ENCODE data around the gene PRSS35. TPM values are rescaled to one million over a fixed set of nuclear protein-coding genes. Genes with fewer than 3 reads are reported as not detected.

The PRSS35 gene
- total and polyA plus RNA-seq, 2 of the 13 experiments (the other 11 are each of a cell fraction or from before 2014, with no cell fraction given), result not detected

GRCh38 chr6:83474309-83474708 is 38.0 kb upstream of the PRSS35 start (continued):
- TF ChIP-seq CENPBD1 (CRISPR knock-in tag; IDR thresholded peaks at IDR 0.05; ENCODE audit: borderline replicate concordance, low read depth), result no peak
- TF ChIP-seq ZNF563 (CRISPR knock-in tag; IDR thresholded peaks at IDR 0.05), result no peak
- no peak for TF ChIP-seq SP1 (IDR thresholded peaks at IDR 0.05)
- no peak for TF ChIP-seq SP1 (CRISPR knock-in tag; IDR thresholded peaks at IDR 0.05)
- TF ChIP-seq TGIF2 (CRISPR knock-in tag; IDR thresholded peaks at IDR 0.05), result no peak
- no peak for TF ChIP-seq RBM22 (optimal IDR thresholded peaks at IDR 0.05; ENCODE audit: low read length)
- no peak for TF ChIP-seq ZBTB3 (CRISPR knock-in tag; IDR thresholded peaks at IDR 0.05; ENCODE audit: borderline replicate concordance, low read depth)
- TF ChIP-seq HIC2 (CRISPR knock-in tag; IDR thresholded peaks at IDR 0.05; ENCODE audit: low read depth), result no peak
- TF ChIP-seq GLMP (CRISPR knock-in tag; IDR thresholded peaks at IDR 0.05; ENCODE audit: borderline replicate concordance), result no peak
- no peak for TF ChIP-seq ATF7 (IDR thresholded peaks at IDR 0.05)
- TF ChIP-seq ATF7 (CRISPR knock-in tag; IDR thresholded peaks at IDR 0.05), result no peak
- no peak for TF ChIP-seq SIN3B (IDR thresholded peaks at IDR 0.05; ENCODE audit: low read length)
- TF ChIP-seq ATF2 (CRISPR knock-in tag; IDR thresholded peaks at IDR 0.05), result no peak
- no peak for TF ChIP-seq ZNF564 (CRISPR knock-in tag; IDR thresholded peaks at IDR 0.05)
- no peak for TF ChIP-seq MAFK (conservative IDR thresholded peaks at IDR 0.05 in 1 of 2, IDR thresholded peaks at IDR 0.05 in 1 of 2; ENCODE audit: low read length in 2 of 2)

All from HepG2 (cell line).